NCI-H1092 (cell line): Measurements from ENCODE around the gene ROR1.
"Not testable (repeated sequence)": the region's sequence is repeated elsewhere in the genome, so short reads cannot be mapped to it uniquely, and the experiment has no call there.

Experiments
- DNase-seq: peaks from one replicate; lab custom pipeline; 2025; lab: John Stamatoyannopoulos, UW

Gene ROR1

DNA sequence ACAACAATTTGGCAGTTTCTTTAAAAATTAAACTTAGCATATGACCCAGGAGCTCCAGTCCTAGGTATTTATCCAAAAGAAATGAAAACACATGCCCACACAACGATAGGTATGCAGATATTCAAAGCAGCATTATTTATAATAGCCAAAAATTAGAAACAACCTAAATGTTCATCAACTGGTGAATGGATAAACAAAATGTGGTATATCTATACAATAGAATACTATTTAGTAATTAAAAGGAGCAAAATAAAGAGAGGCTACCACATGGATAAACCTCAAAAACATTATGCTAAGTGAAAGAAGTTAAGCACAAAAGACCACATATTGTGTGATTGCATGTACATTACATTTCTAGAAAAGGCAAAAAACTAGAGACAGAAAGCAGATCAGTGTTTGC, 51.3 kb downstream of the ROR1 start:
- DNase-seq = no peak

DNA sequence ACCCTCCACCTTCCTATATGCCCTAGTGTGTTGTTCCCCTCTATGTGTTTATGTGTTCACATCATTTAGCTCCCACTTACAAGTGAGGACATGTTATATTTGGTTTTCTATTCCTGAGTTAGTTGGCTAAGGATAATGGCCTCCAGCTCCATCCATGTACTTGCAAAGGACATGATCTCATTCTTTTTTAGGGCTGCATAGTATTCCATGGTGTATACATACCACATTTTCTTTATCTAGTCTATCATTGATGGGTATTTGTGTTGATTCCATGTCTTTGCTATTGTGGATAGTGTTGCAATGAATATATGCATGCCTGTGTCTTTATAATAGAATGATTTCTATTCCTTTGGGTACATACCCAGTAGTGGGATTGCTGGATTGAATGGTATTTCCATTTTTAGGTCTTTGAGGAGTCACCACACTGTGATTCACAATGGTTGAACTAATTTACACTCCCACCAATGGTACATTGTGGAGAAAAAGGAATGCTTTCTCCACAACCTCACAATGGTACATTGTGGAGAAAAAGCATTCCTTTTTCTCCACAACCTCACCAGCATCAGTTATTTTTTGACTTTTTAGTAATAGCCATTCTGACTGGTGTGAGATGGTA, 52.5 kb downstream of the ROR1 start:
- DNase-seq = not testable (repeated sequence)

DNA sequence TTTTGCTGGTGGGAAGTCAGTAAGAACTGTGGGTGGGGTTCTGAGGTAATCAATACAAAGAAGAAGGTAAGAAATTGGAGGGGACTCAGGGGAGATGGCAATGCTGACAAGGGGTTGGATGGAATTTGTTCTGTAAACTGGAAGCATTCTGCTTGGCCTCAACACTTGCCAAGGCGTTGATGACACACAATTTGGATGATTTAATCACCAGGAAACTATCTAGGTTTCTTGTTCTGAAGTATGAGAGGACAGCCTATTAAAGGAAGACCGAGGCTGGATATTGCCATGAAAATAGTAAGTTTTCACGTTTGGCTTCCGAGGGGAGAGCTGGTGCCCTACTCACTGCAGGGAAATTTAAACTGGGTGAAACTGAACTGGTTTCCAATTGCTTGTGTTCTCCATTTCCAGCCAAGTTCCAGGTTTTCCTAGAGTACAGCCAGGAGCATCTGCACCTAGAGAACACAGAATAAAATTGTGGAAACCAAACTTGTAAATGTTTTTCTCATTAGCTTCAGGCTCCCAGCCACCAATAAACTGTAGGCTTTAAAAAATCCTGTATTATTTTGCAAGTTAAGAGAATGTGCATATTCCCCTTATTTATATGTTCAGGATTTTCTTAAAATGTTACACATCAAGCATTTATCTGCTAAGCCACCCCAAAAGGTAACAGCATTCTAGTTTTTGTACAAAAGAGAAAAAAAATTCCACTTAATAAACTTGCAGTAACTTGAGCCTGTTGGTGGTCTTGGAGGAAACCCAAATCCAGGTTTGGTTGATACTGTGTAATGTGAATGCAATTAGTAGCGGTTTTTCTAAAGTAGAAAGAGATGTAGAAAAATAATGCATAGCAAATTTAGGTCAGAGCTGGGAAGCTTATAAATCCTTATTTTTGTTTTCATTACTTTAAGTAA, 53.8 kb downstream of the ROR1 start:
- no peak for DNase-seq

DNA sequence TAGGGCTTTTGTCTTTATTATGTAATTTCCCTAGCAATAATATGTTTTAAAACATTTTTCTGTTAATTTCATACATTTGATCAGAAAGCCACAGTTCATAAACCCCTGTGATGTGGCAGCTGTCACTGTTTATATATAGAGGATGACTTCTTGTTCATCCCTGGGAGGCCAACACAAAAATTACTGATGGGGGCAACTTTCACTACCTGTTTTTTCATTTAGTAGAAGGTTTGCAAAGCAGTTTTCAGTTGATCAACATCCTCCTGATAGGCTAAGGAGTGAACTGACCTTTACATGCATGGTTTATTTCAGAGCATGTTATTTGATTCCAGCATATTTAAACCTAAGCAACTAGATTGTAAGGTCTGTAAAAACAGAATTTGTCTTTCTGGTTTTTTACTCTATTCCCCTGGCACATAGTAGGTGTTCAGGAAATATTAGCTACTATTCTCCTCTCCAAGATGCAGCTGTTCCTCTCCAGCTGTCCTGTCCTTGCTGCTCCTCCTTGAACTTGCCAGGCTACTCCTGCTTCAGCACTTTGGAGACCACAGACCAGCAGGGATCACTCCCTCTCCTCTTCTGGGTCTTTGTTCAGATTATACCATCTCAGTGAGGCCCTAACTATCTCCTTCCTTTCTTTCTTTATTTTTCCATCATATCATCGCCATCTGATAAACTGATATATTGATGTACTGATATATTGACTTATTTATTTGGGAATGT, 54.7 kb downstream of the ROR1 start:
- DNase-seq = no peak

DNA sequence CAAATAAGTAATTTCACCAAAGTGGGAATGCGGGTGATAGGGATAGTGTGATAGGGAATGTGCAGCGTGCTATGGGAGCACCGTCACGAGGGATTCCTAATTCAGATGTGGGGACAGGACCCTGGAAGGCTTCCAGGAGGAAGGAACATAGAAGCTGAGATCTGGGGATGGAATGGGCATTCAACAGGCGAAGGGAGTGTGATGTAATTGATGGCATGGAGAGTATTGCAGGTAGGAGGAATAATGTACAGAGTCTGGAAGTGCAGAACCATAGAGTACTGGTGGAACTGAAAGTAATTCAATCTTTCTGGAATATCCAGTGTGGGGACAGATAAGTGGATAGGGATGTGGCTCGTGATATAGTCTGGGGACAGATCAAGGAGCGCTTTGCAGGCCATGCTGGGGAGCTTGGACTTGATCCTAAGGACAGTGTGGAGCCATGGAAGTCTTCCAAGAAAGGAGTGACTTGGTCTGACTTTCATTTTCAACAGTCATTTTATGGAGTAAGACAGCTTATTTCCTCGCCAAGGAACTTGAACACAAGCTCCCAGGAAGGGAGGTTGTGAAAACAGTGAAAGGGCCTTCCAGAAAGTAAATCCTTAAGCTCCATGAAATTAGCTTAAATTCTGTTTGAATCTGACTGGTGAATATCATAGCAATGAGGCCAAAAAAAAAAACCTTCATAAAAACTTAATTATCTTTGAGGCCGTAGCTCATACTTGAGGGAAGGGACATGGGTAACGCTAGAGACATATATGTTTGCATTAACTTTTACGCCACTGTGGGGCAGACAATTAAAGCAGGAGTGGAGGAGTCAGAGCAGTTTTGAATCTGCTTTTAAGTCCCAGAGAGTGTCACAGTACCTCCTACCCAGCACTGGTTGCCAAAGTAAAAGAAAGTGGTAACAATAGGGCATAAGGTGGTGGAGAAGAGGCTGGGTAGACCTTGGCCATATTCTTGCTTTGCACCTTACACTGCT, 55.8 kb downstream of the ROR1 start:
- no peak for DNase-seq

DNA sequence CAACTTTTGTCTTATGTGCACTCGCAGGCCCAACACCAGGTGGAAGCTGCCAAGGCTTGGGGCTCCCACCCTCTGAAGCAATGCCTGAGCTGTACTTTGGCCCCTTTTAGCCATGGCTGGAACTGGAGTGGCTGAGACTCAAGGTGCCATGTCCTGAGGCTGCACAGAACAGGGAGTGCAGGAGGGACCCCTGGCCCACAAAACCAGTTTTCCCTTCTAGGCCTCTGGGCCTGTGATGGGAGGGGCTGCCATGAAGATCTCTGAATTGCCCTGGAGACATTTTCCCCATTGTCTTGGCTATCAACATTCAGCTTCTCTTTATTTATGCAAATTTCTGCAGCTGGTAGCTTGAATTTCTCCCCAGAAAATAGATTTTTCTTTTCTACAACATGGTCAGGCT, 57.6 kb downstream of the ROR1 start:
- no peak for DNase-seq

DNA sequence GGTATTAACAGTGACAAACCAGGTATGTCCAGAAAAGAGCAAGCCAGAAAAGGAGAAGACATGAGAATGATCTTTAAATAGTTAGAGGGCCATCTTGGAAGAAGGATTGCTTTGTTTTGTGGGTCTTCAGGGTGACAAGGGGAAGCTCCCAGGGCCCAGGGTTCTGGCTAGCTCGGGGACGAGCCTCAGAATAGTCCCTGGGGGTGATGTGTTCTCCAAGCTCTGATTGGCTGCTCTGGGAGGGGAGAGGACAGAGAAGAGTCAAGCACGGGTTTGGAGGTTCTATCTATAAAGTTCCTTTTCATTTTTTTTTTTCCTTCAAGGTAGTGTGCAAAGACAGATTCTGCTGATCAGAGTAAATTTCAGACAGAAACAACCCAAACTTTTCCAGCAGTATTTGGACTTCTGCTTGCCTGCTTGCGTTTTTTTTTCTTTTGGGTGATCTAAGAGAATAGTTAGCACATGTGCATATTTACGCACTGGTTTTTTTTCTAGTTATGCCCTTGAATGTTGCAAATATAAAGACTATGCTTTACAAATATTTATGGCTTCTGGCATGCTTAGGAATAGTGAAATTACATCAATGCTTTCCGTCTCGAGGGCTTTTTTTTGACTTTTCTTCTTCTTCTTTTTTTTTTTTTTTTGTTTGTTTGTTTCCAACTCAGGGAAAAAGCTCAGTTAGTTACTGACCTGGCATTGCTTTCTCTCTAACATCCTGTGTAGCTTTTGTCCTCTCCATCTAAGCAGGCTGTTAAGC, 59.7 kb downstream of the ROR1 start:
- no peak for DNase-seq

DNA sequence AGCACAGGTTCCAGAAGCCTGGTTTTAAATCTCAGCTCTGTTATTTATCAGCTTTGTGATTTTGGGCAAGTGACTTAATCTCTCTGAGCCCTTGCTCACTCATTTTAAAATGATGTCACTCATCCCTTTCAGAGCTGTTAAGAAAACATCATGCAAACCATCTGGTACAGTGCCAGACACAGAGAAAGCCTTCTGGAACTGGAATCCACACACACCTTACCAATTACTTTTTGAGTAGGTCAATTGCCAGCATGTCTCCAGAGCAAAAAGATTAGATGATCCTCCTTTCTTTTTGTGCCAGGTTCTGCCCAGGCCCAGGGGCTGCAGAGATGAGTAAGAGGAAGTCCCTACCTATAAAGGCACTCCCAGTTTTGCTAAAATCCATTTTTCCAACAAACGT, 61.3 kb downstream of the ROR1 start:
- DNase-seq = no peak

DNA sequence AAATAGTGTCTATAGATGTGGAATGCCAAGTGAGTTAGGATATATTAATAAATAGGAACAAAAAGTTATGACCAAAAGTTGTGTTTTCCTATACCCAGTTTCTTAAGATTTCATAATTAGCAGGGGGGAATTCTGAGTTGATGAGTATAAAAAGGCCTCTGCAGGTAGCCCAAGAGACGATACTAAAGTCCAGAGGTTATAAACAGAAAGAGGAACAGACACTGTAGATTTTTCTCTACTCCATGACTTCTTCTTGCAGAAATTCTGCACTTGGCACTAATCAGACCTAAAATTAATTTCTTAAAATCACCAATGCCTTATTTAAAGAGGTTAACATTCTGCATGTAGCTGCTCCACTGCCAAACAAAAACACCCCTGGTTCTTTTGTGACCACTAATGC, 62.6 kb downstream of the ROR1 start:
- no peak for DNase-seq

DNA sequence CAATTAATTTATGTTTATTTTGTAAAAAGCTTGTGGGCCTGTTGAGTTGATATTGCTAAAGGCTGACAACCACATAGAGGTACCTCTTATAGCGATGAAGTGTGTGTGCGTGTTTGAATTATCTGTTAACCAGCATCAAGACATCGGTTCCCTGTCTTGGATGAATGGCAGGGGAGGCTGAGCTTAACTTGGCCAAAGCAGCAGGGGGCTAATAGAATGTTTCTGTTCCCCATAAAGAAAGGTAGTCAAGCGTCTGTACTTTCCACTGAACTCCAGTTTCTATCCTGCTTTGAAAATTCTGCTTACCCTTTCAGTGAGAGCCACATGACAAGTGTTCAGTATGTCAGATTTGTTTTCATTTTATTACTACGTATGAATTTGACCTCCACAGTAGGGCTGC, 63.0 kb downstream of the ROR1 start:
- no peak for DNase-seq

DNA sequence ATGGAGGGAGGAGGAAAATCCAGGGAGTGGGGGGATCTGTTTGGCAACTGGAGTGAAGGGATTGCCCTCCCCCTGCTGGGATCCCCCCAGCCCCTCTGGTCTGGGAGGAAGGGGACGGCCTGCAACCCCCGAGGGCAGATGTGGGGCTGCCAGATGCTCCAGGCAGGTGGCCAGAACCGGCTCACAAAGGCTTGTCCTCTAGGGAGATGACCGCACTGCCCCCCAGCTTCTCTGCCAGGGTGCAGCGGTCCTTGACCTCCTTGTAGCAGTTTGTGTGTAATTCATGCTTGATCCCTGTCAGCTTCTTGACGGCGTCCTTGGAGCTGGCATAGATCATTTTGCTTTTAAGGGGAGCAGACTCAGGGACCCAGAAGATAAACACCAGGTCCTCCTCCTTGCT, 69.2 kb downstream of the ROR1 start:
- no peak for DNase-seq

DNA sequence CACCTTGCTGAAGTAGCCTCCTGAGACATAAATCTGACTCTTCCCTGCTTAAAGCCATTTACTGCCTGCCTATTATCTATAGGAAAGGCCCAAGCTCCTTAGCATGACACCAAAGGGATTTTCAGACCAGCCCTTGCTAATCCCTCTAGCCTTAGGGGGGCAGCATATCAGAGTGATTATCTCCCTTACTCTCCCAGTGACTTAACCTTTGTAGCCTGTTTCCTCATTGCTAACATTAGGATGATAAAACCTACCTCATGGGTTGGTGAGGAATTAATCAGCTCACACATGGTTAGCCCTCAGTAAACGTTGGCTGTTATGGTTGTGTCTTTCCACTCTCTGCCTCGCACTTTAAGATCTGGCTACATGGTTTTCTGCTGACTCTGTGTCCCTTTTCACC, 70.1 kb downstream of the ROR1 start:
- DNase-seq = no peak

DNA sequence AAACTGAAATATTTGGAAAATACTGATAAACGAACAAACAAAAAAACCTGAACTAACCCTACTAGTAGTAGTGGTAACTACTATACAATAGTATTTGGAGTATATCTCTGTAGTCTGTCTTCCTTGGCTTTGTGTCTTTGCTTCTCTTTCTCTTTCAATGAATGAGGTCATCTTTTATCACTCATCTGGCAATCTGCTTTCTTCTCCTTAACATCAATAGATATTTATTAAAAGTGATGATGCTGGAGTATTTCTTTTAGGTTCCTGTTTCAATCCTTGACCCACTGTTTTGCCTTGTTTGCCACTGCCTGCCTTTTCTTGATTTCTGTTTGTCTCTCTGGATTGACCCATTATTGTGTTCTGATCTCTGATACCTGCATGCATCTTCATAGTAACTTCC, 71.5 kb downstream of the ROR1 start:
- no peak for DNase-seq

DNA sequence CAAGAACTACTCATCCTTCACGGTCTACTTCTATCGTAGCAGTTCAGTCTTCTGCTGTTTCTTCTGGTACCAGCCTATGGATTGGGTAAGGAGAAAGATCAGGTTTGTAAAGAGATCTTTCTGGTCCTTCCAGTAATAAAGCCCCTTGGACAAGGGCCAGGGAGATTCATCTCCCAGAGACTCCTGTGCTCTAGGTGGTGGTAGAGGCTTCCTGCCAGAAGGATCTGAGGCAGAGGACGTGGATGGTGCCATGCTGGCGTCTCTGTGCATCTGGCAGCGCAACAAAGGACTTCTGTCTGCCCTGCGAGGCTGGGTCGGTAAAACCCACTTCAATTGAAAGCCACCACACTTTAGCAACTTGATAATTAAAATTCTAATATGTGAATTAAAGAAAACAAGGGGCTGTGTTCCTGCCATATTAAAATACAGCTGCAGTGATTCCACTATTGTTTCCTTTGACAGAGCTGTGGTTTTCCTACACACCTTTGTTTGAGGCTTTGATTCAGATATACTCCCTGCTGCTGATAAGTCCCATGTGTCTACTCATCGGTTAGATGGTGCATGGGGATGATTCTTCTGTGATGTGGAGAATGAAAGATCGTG, 73.6 kb downstream of the ROR1 start:
- DNase-seq = no peak

DNA sequence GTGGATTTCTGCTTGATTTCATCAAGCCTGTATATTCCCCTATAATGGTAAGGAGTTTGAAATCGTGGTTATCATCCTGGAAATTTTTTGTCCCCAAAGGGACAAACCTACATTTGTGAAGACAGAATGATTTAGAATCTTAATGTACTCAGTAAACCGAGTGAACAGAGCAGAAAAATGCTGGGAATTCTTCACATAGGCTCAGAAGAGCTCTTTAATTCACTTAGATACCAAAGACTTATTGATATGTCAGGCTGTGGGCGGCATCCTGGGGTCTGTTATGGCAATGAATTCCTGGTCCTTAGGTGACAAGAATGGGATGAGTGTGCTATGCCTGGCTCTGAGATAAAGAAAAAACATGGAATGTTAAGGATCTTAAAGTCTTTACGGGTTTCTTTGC, 74.9 kb downstream of the ROR1 start:
- no peak for DNase-seq

DNA sequence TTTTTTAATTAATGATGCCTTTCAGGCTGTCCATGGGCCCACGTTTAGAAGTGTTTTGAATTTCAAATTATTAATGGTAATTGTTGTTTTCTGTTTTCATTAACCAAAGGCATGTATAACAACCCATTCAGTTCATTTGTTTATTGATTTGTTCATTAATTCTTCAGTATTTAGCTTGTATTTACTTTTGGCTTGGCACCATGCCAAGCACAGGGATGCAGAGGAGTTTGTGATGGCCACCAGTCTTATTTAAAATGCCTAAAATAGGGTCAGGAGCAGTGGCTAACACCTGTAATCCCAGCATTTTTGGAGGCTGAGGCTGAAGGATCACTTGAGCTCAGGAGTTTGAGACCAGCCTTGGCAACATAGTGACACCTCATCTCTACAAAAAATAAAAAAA, 75.3 kb downstream of the ROR1 start:
- no peak for DNase-seq

DNA sequence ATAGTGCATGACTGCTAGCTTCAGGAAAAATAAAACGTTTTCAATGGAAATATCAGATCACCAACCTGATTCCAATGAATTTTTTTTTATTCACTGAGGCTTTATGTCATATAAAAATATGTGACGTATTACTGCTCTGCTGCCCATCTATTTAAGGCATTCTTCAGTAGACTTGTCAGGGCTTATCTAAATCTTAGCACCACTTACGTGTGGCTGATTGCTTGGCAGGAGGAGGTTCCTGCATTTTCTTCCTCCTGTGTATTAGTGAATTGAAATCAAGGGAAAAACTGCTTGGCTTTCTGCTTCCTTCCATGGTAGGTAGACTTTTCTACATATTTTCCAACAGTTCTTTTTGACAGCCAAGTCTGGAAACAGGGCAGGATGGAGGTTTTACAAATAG, 80.3 kb downstream of the ROR1 start:
- no peak for DNase-seq

DNA sequence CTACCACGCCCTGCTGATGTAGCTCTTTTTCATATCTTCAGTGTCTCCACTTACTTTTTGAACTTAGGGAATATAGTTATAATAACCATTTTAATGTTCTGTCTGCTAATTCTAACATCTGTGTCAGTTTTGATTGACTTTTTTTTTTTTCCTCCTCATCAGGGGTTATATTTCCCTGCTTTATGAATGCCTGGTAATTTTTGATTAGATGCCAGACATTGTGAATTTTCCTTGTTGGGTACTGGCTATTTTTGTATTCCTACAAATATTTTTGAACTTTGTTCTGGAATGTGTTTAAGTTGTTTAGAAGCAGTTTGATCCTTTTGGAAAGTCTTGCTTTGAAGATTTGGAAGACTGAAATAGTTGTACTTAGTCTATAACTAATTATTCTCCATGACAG, 82.1 kb downstream of the ROR1 start:
- DNase-seq = no peak

DNA sequence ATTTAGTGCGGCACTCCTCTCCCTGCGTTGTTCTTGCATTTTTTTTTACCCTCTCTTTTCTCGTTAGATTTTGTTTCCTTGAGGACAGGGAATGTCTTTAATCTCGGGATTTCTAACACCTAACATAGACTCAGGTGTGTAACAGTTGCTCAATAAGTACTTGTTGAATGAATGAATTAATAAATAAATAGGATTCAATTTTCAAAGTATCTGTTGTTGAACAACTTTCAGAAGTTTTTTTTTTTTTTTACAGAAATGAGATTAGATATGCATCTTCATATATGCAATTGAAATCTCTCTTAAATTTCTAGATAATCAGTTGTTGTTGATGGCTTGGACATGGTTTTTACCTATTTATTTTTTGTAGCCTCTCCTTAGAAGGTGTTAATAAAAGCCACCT, 83.1 kb downstream of the ROR1 start:
- no peak for DNase-seq

DNA sequence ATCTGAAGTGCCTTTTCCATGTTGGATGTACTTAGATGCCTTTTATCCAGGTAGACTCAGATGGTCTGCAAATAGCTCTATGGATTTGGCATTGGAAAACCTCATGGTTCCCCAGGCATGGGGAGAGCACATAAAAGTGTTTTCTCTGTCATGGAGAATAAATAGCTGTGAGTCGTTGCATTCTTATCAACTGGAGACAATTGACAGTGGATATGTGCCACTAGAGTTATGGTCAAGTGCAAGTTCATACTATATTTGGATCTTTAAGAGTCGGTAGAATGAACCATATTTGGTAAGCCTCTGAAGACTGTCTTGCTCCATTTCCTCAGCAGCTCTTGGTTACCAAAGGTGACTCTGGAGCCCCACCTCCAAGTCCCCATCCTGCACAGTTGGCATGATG, 83.7 kb downstream of the ROR1 start:
- DNase-seq = no peak

DNA sequence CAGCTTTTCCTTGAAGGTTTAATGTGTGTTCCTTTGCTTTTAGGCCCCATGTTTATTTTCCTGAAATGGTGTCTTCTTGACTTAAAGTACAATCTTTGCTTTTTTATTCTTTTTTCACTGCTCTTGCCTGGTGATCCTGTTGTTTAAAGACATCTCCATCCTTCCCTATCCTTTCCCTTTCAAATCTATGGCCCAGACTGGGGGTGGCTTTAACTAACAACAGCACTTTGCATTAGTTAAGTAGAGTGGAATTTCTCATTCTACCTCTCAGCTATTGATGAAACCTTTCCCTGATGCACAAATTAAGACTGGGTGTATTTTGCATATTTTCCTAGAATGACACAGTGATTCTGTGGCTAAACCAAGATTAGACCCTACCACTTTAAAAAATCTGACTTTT, 84.3 kb downstream of the ROR1 start:
- no peak for DNase-seq
